GM04503 (cell line): ENCODE results near the gene ENOX1.
A peak's percentile ranks its signal among the peaks of the same experiment; 100 is the strongest.

ENCODE experiments used
- DNase-seq: peaks from one replicate; pipeline ENCODE4 v3.0.0-alpha.2; 2012; ENCODE audit warnings: low read depth

ENOX1 gene

DNA sequence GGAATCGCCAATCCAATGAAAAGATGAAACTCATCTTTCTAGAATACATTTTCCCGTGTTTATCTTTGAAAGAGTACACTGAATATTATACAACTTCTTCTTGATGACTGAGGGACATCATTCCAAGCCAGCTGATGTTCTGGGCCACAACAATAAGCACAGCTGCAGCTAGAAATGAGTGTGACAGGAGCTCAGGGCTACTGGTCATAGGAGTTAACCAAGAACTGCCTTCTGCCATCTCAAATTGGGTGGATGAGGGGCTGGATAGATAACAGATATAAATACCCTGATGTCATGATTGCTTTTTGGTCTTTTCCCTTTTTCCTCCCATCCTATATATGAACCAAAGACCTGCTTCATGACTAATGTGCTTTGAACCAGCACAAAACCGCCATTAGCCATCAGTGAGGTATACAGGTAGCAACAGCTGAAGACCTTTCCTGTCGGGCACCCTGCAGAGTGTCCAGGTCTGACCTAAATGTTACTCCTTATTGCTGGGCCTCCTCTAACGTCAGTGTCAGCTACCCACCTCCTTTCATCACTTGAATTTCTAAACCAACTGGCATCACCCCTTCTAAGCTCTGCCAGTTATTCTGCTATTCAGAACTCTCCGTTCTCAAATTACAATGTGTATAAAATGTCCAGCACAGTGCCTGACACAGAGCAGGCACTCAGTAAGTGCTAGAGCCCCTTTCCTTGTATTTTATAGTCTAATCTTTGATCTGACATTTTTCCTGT, 178.2 kb downstream of the ENOX1 start:
- DNase-seq = no peak

DNA sequence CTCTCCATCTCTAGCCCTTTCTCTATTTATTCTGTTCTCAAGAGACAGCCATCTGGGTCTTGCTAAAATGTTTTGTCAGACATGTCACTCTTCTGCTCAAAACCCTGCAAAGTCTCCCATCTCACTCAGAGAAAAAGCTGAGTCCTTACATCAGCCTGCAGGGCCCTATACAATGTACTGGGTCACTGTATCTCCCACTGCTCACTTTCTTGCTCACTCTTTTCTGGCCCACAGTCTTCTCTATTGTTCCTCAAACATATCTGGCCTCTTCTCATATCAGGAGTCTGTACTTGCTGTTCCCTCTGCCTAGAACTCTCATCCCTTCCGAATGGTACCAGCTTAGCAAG, 189.2 kb downstream of the ENOX1 start:
- DNase-seq = no peak

DNA sequence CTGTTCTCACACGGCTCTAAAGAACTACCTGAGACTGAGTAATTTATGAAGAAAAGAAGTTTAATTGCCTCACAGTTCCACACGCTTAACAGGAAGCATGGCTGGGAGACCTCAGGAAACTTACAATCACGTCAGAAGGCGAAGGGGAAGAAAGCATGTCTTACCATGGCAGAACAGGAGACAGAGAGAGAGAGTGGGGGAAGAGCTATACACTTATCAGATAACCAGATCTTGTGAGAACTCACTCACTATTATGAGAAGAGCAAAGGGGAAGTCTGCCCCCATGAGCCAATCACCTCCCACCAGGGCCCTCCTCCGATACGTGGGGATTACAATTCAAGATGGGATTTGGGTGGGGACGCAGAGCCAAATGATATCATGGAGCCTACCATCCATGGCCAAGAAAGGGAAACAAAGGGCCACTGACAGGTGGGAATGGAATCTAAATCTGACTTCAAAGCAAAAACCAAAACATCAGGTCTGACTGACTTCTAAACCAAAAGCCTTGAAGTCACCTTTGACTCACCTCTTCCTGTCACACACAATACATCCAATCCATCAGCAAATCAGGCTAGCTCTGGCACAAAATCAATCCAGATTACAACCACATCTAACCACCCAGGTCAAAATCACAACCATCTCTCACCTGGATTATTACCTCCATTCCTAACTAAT, 189.7 kb downstream of the ENOX1 start:
- DNase-seq = no peak

DNA sequence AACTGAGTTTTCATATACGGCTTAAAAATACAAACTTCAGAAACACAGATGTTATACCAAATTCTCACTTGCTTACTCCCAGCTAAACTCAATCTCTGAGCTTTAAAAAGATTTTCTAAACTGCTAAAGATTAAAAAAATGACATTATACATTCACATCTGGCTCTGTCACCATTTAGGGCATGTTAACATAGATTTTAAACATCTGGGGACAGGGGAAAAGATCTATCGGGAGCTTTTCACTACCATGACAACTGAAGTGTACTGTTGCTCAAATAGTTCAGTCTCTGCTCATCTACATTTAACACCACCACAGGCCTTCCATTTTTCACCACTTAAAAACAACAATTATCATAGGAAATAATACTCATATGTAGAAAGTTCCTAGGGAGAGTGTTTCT, 190.8 kb downstream of the ENOX1 start:
- no peak for DNase-seq

DNA sequence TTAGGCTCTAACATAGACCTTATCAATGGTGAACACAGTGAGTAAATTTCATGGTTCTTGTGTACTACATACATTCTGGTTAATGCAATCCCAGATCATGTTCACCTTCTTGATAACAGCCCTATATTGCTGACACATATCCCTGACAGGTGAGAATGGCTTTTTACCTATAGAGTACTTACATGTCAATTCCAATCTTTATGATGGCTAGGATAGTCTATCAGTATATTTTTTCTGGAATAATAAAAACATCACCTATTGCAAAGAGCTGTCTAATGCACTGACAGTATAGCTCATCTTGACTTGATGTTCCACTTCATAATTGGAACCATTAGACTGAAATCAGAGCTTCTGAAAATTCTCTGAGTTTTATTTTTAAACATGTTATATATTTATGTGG, 199.4 kb downstream of the ENOX1 start:
- DNase-seq = no peak

DNA sequence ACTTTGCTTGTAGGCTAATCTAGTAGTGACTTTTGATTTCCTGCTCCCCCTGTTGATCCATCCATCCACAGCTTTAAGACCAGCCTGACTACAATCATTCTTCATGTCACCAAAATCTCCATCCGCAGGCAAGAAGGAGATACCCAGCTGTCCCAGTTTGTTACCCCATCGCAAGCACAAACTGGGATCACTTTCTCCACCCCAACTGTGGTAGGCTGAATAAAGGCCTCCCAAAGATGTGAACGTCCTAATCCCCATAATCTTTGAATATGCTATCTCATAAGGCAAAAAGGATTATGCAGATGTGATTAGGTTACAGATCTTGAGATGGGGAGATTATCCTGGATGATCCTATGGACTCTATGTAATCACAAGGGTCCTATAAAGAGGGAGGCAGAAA, 202.0 kb downstream of the ENOX1 start:
- DNase-seq = no peak

DNA sequence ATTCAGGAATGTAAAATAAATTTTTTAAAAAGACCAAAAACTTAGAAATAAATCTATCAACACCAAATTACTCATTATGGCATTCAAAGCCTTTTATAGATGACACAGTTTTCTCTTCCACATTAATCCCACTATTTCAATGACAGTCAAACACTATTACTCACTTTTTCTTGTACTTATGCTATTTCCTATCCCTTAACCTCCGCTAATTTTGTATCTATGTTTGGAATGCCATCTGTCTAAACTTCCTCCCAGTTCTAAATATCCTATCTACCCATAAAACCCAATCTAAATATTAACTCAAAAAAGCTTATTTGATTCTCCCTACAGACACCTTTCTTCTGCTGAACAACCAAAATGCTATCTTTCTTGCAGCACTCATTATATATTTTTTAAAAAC, 203.5 kb downstream of the ENOX1 start:
- no peak for DNase-seq

DNA sequence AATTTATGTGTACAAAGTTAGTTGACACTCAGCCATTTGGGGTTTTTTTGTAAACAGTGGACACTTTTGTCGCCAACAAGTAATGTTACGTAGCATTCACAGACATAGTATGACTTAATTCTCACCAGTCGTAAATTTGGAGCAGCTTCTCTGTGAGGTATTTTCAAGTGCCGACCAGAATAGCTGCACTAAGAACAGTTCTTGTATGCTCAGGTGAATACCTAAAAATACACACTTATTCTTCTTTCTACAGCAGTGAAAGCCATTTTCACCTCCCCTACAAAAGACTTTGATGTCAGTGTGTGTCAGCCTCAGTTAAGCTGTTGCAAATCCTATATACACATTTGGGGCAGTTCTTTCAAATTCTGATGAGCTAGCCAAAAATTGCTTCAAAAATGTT, 206.5 kb downstream of the ENOX1 start:
- DNase-seq = no peak

DNA sequence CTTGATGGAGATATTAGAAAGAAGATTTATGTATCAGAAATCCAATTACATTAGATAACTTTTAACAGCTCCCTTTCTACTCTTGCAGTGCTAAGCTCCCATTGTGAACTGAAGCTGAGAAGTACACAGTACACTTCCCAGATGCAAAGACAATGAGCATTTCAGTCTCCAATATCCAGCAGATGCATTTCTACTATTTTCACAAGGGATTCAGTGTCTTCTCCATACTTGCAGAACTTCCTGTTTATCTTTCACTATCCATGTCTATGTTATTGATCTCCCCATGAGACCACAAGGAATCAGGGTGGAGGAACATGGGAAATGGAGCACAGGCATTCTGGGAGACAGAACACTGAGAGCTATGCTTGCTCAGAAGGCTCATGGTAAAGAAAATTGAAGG, 207.5 kb downstream of the ENOX1 start:
- no peak for DNase-seq

DNA sequence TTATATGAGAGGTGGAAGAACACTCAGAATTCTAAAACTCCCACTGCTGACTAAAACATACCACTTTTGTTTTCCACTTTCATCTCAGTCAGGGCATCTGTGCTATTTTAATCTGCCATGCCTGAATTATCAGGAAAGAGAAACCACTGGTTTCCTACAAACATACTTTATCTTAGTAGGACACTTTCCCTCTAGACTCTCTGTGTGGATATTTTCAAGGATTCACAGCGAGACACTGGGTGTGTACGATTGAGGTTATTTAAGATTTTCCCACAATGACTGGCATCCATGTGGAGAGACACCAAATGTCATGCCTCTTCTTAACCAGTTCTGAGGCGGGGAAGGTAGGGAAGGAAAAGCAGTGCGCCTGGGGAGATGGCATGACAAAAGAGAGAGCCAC, 212.2 kb downstream of the ENOX1 start:
- no peak for DNase-seq

DNA sequence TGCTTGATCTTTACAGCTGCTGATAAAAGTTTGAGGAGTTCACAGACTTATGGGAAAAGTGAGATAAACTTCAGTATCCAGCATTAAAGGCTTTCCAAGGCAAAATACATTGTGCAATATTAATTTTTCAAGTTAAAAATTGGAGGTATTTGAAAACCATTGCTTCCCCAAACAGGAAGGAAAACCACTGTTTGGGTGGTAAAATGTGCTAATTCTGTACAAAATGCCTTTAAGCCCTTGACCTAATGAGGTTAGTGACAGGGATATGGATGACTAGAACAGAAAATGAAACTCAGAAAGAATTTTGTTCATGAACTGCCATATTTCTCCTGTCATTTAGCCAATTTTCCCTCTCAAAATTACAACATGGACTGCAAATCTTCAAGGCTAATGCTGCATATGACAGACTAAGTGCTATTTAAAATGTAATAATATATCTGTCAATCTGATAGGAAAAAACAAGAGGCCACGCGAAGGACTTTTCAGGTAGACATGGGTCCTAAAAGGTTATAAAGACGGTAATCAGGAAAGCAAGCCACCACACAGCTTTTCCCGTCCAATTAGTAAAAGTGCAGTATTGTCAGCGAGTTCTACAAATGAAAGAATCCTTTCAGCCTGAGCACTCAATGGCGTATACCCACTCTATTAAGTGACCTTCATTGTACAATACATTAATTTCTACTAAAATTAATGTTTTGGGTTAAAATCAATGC, 212.8 kb downstream of the ENOX1 start:
- peak; percentile 11 for DNase-seq

DNA sequence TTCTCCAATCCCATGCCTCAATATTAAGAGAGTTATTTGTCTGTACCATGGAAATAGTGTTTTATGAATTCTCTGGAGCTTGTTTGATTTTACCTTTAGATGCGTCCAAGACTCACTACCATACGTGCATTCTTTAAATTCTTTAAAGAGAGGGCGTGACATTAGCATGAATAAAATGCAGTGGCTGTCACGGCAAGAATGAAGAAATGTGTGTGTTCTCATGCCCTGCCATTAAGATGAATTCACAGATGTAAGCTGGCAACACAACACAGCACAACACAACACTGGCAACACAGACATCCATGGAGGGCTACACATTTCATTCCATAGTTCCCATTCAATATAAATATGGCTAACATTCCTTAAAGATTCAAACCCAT, 213.4 kb downstream of the ENOX1 start:
- no peak for DNase-seq

DNA sequence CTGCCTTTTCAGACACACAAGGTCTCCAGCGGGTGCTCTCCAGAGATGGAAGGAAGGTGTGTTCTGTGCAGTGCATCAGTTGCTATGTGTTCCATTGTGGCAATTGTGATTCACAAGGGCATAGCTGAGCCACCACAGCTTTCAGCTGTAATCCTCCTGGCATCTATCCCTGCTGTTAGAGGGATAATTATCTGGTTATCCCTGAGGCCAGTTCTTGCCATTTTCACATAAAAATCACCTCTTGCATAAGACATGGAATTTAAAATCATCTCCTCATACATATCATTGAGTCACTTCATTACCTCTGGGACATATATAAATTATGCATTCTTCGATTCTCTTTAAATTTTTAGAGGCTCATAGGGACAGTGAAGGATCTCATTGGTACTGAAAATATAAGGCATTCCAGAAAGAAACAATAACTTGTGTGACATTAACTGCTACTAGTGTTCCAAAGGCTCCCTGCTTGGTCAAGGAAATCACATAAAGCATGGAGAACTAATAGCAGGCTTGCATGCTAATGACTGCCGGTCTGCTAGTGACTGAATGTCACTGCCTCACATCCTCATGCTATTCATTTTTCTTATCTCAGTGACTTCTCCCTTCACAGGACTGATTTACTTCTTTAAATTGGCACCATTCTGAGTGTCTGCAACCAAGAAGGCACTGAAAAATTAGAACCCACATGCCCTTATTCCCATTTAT, 214.0 kb downstream of the ENOX1 start:
- peak; percentile 86 for DNase-seq

DNA sequence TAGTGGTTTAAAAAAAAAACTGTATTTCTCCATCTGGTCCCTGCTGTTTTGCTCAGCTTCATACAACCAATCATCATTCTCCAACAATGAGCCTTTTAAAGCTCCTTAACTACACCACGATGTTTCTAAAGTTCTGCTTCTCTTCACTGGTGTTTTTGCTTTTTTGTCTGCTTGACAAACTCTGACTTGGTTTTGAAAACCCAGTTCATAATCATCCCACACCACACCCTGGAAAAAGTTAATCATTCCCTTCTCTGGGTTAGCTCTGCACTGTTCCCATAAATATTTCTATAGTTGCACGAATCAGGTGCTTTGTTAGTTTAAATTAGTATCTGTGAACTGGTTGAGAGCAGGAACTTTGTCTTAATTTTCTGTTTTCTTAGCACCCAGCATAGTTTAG, 217.1 kb downstream of the ENOX1 start:
- DNase-seq = no peak

DNA sequence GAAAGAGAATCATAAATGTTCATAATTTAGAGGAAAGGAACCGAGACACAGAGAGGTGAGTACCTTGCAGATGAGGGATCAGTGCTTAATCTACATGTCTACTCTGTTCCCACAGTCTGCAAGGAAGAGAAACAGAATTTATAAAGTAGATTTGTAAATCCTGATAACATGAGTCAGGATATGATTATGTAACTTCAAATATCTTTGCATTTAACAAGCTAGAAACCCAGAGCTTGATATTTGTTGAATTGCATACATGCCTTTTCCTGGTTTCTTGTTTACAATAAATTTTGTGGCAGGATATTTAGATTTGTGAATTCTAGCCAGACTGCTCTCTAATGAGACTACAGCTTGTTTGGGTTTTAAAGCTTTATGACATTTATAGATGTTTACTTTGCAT, 219.2 kb downstream of the ENOX1 start:
- no peak for DNase-seq

DNA sequence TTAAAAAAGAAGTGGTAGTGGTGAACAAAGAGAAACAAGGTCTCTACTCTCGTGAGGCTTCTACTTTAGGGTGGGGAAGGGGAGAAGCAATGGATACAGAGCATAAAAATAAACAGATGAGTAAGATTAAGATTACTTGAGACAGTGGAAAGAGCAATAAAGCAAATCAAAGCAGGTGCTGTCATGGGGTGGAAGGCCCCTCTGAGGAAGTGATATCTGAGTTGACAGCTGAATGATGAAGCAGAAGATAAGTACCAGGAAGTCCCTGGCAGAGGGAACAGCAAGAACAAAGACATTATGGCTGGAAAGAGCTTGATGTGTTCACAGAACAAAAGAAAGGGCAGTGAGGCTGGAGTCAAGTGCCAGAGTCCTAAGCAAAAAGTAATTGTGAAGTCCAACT, 221.8 kb downstream of the ENOX1 start:
- DNase-seq = no peak

DNA sequence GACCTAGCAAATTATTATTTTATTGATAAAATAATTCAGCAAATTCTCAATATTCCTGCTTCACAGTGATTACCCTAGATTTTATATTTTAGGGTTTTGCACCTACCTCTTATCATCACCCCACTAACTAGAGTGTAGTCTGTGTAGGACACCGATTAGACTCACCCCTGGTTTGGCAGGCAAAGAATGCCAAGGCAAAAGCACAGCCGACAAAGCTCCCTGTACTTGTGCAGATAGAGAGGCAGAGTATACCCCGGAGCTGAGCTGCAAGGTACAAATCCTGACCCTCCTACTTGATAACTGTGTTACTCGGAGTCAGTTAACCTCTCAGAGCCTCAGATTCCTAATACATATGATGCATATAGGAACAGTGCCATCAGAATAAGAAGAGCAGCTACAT, 225.7 kb downstream of the ENOX1 start:
- DNase-seq = no peak

DNA sequence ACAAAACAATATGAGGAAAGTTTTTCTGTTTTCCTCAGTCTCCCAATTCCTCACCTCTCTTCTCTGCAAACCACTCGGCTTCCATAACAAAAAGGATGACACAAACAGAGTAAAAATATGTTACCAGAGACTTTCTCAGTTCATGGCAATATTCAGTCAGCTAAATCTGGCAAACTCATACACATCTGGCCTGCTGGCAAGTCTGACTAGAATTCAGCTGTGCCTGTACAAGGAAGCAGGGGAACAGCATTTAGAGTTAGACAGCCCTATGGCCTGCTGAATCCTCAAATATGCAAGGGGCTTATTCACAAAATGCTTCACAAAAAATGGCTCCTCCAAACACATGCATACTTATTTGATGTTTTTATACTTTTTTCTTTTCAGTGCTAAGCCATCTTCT, 227.8 kb downstream of the ENOX1 start:
- no peak for DNase-seq

DNA sequence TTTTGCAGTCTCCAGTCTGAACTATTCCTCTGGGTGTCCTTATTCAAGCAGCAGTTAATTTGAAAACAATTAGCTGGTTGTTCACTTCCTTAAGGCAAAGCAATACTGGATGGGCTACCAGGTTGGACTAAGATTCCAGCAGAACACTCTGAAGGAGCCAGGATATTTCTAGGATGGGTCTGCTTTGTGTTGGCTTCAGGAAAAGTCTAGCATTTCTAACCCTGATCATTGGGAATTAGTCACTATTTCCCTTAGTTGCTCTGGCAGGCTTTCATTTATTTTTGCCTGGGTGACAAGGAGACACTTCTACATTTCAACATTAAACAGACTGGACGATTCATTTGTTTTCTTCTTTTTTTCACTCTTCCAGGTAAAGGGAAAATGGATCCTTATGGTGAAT, 228.4 kb downstream of the ENOX1 start:
- DNase-seq = no peak

DNA sequence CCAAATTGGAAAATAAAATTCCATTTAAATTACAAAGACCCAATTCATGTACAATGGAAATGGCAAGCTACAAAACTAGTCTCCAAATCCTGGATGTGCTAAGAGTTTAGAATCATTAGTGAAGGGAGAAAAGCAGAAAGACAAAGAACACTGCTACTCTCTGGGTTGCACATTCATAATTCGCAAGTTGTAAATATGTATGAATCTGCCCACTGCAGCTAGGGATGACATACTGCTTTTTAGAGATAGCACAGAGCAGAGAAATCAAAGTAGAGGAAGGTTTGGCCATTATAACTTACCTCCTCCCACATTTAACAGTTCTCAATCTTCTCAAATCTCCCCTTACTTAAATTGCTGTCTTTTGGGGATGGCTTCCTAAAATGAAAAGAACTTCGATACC, 231.1 kb downstream of the ENOX1 start:
- no peak for DNase-seq

DNA sequence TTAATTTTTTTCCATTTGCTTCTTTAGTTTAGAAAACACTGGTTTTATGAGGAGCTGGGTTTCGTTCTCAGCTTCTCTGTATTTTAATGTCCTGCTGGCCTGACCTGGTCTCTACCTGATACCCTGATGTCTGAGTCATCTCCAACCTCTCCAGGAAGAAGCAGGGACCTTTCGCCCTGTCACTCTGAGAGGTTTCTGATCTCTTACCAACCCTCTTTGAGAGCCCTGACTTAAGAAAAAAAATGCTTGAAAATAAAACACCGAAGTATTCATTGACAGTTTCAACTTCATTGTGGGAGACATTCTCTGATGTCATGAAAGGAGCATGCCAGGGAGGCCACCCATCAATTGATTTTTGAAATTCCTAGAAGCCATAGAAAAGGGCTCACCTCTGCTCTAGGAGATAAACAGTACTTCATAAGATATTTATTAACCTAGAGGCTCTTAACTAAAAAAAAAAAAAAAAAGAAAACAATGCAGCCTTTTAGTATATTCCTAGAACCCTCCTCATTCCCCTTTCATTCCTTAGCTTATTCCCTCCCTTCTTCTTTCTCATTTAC, 234.8 kb downstream of the ENOX1 start:
- no peak for DNase-seq

DNA sequence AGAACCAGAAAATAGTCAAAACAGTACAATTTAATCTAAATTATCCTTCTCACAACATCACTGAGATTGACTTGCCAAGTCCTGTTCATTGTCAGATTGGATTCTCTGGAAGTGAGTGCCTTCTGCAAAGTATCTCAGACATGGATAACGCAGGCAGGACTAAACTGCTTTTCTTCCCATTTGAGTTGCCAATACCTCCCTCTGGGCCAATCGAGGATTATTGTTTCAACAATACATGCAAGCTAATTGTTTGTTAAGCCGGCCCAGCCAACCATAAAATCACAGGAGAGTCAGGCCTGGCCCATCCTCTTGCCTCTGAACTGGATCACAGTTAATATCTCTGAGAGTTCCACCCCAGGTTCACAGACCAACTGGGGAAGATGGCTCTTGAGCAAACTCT, 240.0 kb downstream of the ENOX1 start:
- DNase-seq = no peak

DNA sequence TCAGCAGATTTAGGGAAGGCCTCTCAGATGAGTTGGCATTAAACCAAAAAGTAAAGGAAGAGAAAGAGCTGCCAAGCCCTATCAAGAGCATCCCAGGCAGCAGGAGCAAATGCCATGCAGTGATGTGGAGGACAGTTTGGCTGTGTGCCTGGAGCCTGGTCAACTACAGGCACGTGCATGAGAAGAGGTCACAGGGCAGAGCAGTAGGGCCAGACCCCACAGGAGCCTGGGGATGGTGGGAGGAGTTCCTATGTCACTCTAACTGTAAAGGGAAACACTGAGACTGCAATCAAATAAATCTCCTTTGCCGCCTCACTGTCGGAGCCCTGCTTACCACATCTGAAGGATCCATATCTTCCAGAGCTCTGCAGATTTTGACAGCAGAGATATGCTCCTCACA, 240.5 kb downstream of the ENOX1 start:
- no peak for DNase-seq
